Mucosa of descending colon (tissue), 3 donors: Measurements from ENCODE around the gene ZNHIT3. TPM values are rescaled to one million over a fixed set of nuclear protein-coding genes. Genes with fewer than 3 reads are reported as not detected.

Experiments
- ATAC-seq: fragments of 200-7000 bp; cut with Tn5 transposase; one replicate; pipeline ENCODE4 v1.9.1; 2020; ENCODE audit warnings: mild to moderate bottlenecking, moderate library complexity
- DNase-seq, 3 donors: peaks; one replicate each; pipeline ENCODE4 v3.0.0-alpha.2; 2020
- H3K36me3 ChIP-seq: fragments of 200-600 bp; one replicate; pipeline ENCODE4 v1.8.0; 2021; ENCODE audit warnings: low read depth, mild to moderate bottlenecking
- H3K4me1 ChIP-seq: fragments of 200-600 bp; one replicate; pipeline ENCODE4 v1.8.0; 2021; ENCODE audit warnings: low read depth, mild to moderate bottlenecking
- H3K4me3 ChIP-seq: fragments of 200-600 bp; one replicate; pipeline ENCODE4 v1.8.0; 2021; ENCODE audit warnings: mild to moderate bottlenecking
- H3K9me3 ChIP-seq: fragments of 200-600 bp; one replicate; pipeline ENCODE4 v1.8.0; 2021; ENCODE audit warnings: mild to moderate bottlenecking
- intact Hi-C, 2 donors: fragments of 100-400 bp; cut with DNase I in 1 of 2; cut with micrococcal nuclease in 1 of 2; formaldehyde crosslinking; loops; one replicate each; pipeline versions ENCODE4 v1.11.0 to v1.11.1; 2022; cut with DNase I, micrococcal nuclease
- total RNA-seq, 3 donors: library from RNA; stranded (reverse); fragmentation: NEBNext Ultra II Directional in 2 of 3; extraction: Animal tissue kit (Norgen Biotek cat#: 25700) in 2 of 3; gene quantifications; one replicate each; pipeline versions ENCODE4 v1.2.1 to v1.2.4, GENCODE V29; 2021 to 2023
- TF ChIP-seq, protein P1 (sequence below): fragments of 200-600 bp; IDR thresholded peaks from one replicate; pipeline ENCODE4 v1.8.0; 2022; ENCODE audit warnings: antibody characterized with exemption, mild to moderate bottlenecking
- donor health status: DM: no; HTN: no; CAD: no; lungs with moderate emphysema.
- donor health status: DM: no; HTN: no; CAD: no.
- donor health status: DM: no; HTN: yes; CAD: no.

ZNHIT3 gene
- total RNA-seq, 3 donors from 2014 or later = 19.8 to 28.0 (median 21.2) TPM

DNA sequence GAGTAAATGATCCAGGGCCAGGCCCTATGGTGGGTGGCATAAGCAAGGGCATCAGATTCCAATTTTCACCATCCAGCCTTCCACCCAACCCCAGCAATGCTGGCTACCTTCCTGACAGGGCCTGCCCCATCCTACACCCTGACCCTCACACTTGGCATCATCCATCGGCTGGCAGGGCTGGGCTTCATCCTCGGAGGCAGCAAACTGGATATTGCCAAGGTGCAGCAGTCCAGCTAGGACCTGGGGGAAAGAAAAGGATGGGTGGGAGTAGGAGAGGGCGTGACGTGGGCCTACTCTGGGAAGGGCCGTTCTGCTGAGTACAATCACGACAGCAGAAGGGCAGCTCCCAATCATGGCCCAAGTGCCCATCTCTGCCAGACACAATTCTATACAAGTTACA lies 24.7 kb downstream of the ZNHIT3 start:
- Histone ChIP-seq H3K4me1 (no peaks in the 10 kb centered on the region), H3K36me3 (no peaks in the 10 kb centered on the region), H3K9me3 (no peaks in the 10 kb centered on the region), H3K4me3 (no peak overlapping the region)
- intact Hi-C loops = no loop called here
- DNase-seq (no peak), ATAC-seq (no peak)
- TF ChIP-seq, protein P1, sequence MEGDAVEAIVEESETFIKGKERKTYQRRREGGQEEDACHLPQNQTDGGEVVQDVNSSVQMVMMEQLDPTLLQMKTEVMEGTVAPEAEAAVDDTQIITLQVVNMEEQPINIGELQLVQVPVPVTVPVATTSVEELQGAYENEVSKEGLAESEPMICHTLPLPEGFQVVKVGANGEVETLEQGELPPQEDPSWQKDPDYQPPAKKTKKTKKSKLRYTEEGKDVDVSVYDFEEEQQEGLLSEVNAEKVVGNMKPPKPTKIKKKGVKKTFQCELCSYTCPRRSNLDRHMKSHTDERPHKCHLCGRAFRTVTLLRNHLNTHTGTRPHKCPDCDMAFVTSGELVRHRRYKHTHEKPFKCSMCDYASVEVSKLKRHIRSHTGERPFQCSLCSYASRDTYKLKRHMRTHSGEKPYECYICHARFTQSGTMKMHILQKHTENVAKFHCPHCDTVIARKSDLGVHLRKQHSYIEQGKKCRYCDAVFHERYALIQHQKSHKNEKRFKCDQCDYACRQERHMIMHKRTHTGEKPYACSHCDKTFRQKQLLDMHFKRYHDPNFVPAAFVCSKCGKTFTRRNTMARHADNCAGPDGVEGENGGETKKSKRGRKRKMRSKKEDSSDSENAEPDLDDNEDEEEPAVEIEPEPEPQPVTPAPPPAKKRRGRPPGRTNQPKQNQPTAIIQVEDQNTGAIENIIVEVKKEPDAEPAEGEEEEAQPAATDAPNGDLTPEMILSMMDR = no peak

DNA sequence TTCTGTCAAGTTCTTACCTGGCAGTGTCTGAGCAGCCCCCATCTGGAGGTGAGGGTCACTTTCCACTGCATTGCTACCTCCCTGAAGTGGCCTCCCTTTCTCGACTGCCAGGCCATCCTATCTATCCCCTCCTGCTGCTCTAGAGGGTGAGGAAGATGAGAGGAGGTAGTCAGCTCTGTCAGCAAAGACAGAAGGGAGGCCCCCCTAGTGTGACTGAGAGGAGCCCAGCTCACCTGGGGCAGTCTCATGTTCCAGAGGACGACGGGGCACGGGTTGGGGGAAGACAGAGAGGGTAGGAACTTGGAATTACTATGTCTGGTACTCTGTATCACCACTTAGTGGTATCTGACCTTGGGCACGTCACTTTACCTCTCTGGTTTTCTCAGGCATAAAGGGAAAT lies 26.2 kb downstream of the ZNHIT3 start:
- H3K9me3 ChIP-seq = no peaks in the 10 kb centered on the region
- no peak overlapping the region for H3K4me3 ChIP-seq
- no peaks in the 10 kb centered on the region for H3K36me3 ChIP-seq
- no peak for ATAC-seq
- DNase-seq = no peak
- intact Hi-C loops = no loop called here
- TF ChIP-seq, protein P1 = no peak
- H3K4me1 ChIP-seq = no peaks in the 10 kb centered on the region

DNA sequence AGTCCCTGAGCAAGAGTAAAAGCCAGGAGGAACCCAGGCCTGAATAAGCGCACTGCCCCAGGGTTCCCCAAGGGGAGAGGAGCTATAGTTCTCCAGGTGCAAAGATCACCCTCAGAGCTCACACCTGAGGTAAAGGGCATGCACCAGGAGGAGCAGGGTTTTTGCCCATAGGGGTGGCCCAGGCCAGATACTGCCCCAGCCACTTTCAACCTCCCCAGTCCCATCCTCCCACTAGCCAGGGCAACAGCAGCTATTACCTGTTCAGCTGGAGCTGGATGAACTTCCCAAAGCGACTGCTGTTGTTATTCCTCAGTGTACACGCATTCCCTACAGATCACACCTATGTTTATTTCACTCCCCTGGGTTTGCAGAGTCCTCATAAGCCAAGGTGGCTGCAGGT lies 28.4 kb downstream of the ZNHIT3 start:
- intact Hi-C loops = no loop called here

DNA sequence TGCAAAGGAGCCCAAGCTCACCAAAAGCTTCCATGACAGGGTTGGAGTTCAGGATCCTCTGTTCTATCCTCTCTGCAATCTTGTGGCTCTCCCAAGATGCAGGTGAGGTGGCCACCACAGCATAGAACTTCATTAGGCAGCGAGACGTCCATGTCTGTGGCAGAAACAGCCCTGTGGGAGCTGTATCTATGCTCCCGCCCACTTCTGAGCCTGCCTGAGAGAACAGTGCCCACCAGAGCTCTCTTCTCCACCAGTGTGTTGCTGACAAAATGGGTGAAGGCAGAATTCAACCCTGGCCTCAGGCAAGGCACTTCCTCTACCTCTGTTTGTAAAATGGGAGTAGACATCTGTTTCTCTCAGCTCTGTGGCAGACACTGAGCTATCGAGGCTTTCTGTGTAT lies 29.4 kb downstream of the ZNHIT3 start:
- no peaks in the 10 kb centered on the region for H3K4me1 ChIP-seq
- no peak for DNase-seq
- H3K9me3 ChIP-seq = no peaks in the 10 kb centered on the region
- TF ChIP-seq, protein P1 = no peak
- ATAC-seq = no peak
- intact Hi-C loops = no loop called here
- no peak overlapping the region for H3K4me3 ChIP-seq
- H3K36me3 ChIP-seq = no peaks in the 10 kb centered on the region

More for the DNA sequence above, 28.4 kb downstream of the ZNHIT3 start:
- TF ChIP-seq, protein P1 = no peak
- H3K36me3 ChIP-seq = no peaks in the 10 kb centered on the region
- no peaks in the 10 kb centered on the region for H3K9me3 ChIP-seq
- DNase-seq = no peak
- H3K4me3 ChIP-seq = no peak overlapping the region
- no peak for ATAC-seq
- no peaks in the 10 kb centered on the region for H3K4me1 ChIP-seq

DNA sequence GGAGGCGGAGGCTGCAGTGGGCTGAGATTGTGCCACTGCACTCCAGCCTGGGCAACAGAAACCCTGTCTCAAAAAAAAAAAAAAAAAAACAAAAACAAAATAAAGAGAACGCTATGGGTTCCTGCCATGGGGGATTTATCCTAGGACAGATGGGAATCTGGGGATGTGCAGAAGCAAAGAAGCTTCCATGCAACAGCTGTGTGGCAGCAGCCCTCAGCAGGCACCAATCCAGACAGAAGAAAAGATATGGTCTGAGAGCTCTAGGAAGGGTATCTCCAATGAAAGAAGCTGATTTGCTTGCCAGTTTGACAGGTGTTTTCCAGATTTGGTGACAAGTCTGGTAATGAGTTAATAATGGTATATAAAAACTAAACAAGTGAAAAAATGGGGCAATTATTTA lies 36.6 kb downstream of the ZNHIT3 start:
- no peaks in the 10 kb centered on the region for H3K36me3 ChIP-seq

More for the DNA sequence above, 36.6 kb downstream of the ZNHIT3 start:
- ATAC-seq = no peak
- no peak overlapping the region for H3K4me3 ChIP-seq
- H3K9me3 ChIP-seq = no peaks in the 10 kb centered on the region
- no peaks in the 10 kb centered on the region for H3K4me1 ChIP-seq
- intact Hi-C loops = no loop called here
- no peak for DNase-seq
- TF ChIP-seq, protein P1 = no peak
